ENCODE results near the gene EGFL7.
"Not testable (repeated sequence)": the region's sequence is repeated elsewhere in the genome, so short reads cannot be mapped to it uniquely, and the experiment has no call there.

EGFL7 gene

GRCh38 chr9:136705564-136705963 lies 42.8 kb downstream of the EGFL7 start:
- DNase-seq, result no peak

- DNase-seq, result no peak
These were observed 44.3 kb downstream of the EGFL7 start for GRCh38 chr9:136707011-136707410.

GRCh38 chr9:136707849-136708517 lies 45.3 kb downstream of the EGFL7 start:
- DNase-seq, result no peak

- no peak for DNase-seq
These were observed 46.9 kb downstream of the EGFL7 start for GRCh38 chr9:136709454-136710109.

GRCh38 chr9:136710543-136710942 lies 47.8 kb downstream of the EGFL7 start:
- no peak for DNase-seq

GRCh38 chr9:136711219-136711648 lies 48.5 kb downstream of the EGFL7 start:
- not testable (repeated sequence) for DNase-seq

- DNase-seq, result peak; percentile 42
These were observed 49.3 kb downstream of the EGFL7 start, which contains the start of gene DIPK1B for GRCh38 chr9:136711751-136712689. TSS of gene DIPK1B (plus strand) at chr9:136712572. CDS start at chr9:136712666, 94 bp downstream.

- DNase-seq, result no peak
These were observed 50.2 kb downstream of the EGFL7 start for GRCh38 chr9:136712690-136713544.

GRCh38 chr9:136713550-136713949 lies 50.8 kb downstream of the EGFL7 start:
- DNase-seq, result no peak

- DNase-seq, result no peak
These were observed 51.6 kb downstream of the EGFL7 start for GRCh38 chr9:136714096-136714892.

GRCh38 chr9:136714893-136715274 lies 52.2 kb downstream of the EGFL7 start:
- no peak for DNase-seq

GRCh38 chr9:136717399-136717798 lies 54.7 kb downstream of the EGFL7 start:
- no peak for DNase-seq

- DNase-seq, result no peak
These were observed 55.9 kb downstream of the EGFL7 start for GRCh38 chr9:136718345-136719194.

GRCh38 chr9:136719195-136719880 lies 56.6 kb downstream of the EGFL7 start:
- DNase-seq, result no peak

GRCh38 chr9:136720251-136720897 lies 57.7 kb downstream of the EGFL7 start:
- DNase-seq, result peak; percentile 40

- DNase-seq, result no peak
These were observed 58.2 kb downstream of the EGFL7 start for GRCh38 chr9:136720898-136721338.

- DNase-seq, result no peak
These were observed 58.8 kb downstream of the EGFL7 start for GRCh38 chr9:136721339-136722092.

All from NCI-H2227 treated with DMSO at 0.1 percent for 48 hours (cell line).